HG02642 (cell line): ENCODE measurements around the gene CDC5L.

Experiments
- ATAC-seq: cut with Tn5 transposase; IDR thresholded peaks from one replicate; pipeline ENCODE4 v1.9.1; 2021; ENCODE audit warnings: mild to moderate bottlenecking; ENCODE audit not compliant: unreplicated experiment, poor library complexity

Gene CDC5L

GRCh38 chr6:44494011-44494501, 106.5 kb downstream of the CDC5L start:
- no peak for ATAC-seq

- no peak for ATAC-seq
Observed at GRCh38 chr6:44495036-44495901, 107.8 kb downstream of the CDC5L start.

GRCh38 chr6:44496665-44497369, 109.3 kb downstream of the CDC5L start:
- ATAC-seq, result no peak

GRCh38 chr6:44497807-44498206, 110.3 kb downstream of the CDC5L start:
- ATAC-seq, result no peak

- no peak for ATAC-seq
Observed at GRCh38 chr6:44498436-44498835, 110.9 kb downstream of the CDC5L start.

- ATAC-seq, result no peak
Observed at GRCh38 chr6:44499609-44500008, 112.1 kb downstream of the CDC5L start.
